Dedifferentiated amniotic fluid mesenchymal stem cell (primary cell): Measurements from ENCODE around the gene CES4A.
A peak's percentile ranks its signal among the peaks of the same experiment; 100 is the strongest.

ENCODE experiments used
- DNase-seq: peaks from one replicate; pipeline ENCODE4 v3.0.0-alpha.2; 2016; ENCODE audit errors: extremely low spot score

Gene CES4A

DNA sequence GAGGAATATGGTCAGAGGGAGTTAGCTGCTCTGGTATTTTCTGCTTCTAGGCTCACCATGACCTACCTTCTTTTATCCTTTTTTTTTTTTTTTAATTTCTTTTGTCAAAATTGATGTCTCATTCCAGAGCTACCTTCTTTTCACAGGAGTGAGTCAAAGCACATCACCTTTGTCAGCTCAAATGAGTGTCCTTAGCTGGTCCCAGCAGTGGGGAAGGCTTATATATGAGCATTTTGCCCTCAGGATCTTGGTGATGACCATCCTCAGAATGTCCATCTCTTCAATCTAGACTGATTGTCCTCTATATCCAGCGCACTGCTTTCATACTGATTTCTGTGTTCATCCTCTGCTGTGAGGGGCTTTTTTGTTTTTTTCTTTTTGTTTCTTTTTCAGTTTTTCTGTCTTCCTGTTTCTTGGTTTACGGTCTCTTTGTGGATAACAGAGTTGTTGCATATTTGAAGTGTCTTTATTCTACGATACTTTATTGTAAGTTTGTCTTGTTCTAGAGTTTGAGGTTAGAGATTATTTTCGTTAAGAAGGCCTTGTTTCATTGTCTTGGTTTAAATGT, 65.5 kb downstream of the CES4A start:
- no peak for DNase-seq

GRCh38 chr16:67054901-67055300, 66.5 kb downstream of the CES4A start:
- no peak for DNase-seq

GRCh38 chr16:67055712-67056487, 67.5 kb downstream of the CES4A start:
- peak; percentile 86 for DNase-seq
